SK-N-SH (cell line): ENCODE measurements around the gene GPN2. TPM values are rescaled to one million over a fixed set of nuclear protein-coding genes. Genes with fewer than 3 reads are reported as not detected.

Experiments
- polyA plus RNA-seq, 3 experiments: library from polyadenylated mRNA; depleted of rRNA; stranded (reverse); fragments of >200 nt; gene quantifications; 2 replicates each; pipeline ENCODE4 v1.2.3, GENCODE V29; 2012

GPN2 gene
- polyA plus RNA-seq, 1 of the 3 experiments (the other 2 are of a cell fraction): 24.0 TPM

Other genes starting within 250 kb of the GPN2 start
- gene ARID1A, start 194.3 kb downstream of the GPN2 start, polyA plus RNA-seq (2012; rRNA removed): 14.2 and 26.5 TPM in 2 replicates
- gene PIGV, start 102.3 kb downstream of the GPN2 start, polyA plus RNA-seq (2012; rRNA removed): 16.5 and 26.4 TPM in 2 replicates
- gene ZDHHC18, start 63.6 kb downstream of the GPN2 start, polyA plus RNA-seq (2012; rRNA removed): 33.0 and 35.3 TPM in 2 replicates
- gene SFN, start 27.1 kb downstream of the GPN2 start, polyA plus RNA-seq (2012; rRNA removed): 0.18 and 0.23 TPM in 2 replicates
- 9.1 and 11.1 TPM in 2 replicates for gene GPATCH3, start 10.2 kb upstream of the GPN2 start, polyA plus RNA-seq (2012; rRNA removed)
- not detected in 2 replicates for gene NR0B2, start 23.7 kb upstream of the GPN2 start, polyA plus RNA-seq (2012; rRNA removed)
- gene NUDC, start 31.5 kb upstream of the GPN2 start, polyA plus RNA-seq (2012; rRNA removed): 96.2 and 153 TPM in 2 replicates
- not detected in 2 replicates for gene KDF1, start 70.2 kb upstream of the GPN2 start, polyA plus RNA-seq (2012; rRNA removed)
- gene TRNP1, start 103.4 kb upstream of the GPN2 start, polyA plus RNA-seq (2012; rRNA removed): 8.8 and 11.6 TPM in 2 replicates
- gene TENT5B, start 122.6 kb upstream of the GPN2 start, polyA plus RNA-seq (2012; rRNA removed): 0.78 and 1.2 TPM in 2 replicates